ENCODE data around the gene RPS15.
A peak's percentile ranks its signal among the peaks of the same experiment; 100 is the strongest.
"Not testable (repeated sequence)": the region's sequence is repeated elsewhere in the genome, so short reads cannot be mapped to it uniquely, and the experiment has no call there.

The RPS15 gene

GRCh38 chr19:1471010-1471514 lies 32.9 kb downstream of the RPS15 start:
- no peak for DNase-seq

- no peak for DNase-seq
Observed at GRCh38 chr19:1471515-1472160, 33.4 kb downstream of the RPS15 start.

- no peak for DNase-seq
Observed at GRCh38 chr19:1472231-1473084, 34.3 kb downstream of the RPS15 start.

GRCh38 chr19:1473085-1473851 lies 35.1 kb downstream of the RPS15 start:
- DNase-seq: no peak

GRCh38 chr19:1474011-1474764 lies 36.0 kb downstream of the RPS15 start:
- DNase-seq: no peak

- no peak for DNase-seq
Observed at GRCh38 chr19:1474765-1475351, 36.7 kb downstream of the RPS15 start.

- no peak for DNase-seq
Observed at GRCh38 chr19:1475751-1476437, 37.7 kb downstream of the RPS15 start.

GRCh38 chr19:1477056-1477455 lies 38.9 kb downstream of the RPS15 start:
- DNase-seq: not testable (repeated sequence)

GRCh38 chr19:1478934-1479707 lies 40.9 kb downstream of the RPS15 start, which contains the start of gene C19orf25:
Gene C19orf25, minus strand, starts transcription at chr19:1479215. Its CDS starts 312 bp downstream, at chr19:1478903.
- peak; percentile 94 for DNase-seq

GRCh38 chr19:1481224-1481892 lies 43.2 kb downstream of the RPS15 start:
- no peak for DNase-seq

GRCh38 chr19:1481893-1482360 lies 43.7 kb downstream of the RPS15 start:
- no peak for DNase-seq

GRCh38 chr19:1482361-1483130 lies 44.4 kb downstream of the RPS15 start:
- no peak for DNase-seq

- DNase-seq: no peak
Observed at GRCh38 chr19:1483131-1483978, 45.2 kb downstream of the RPS15 start.

- no peak for DNase-seq
Observed at GRCh38 chr19:1483979-1484428, 45.8 kb downstream of the RPS15 start.

- no peak for DNase-seq
Observed at GRCh38 chr19:1486720-1487575, 48.8 kb downstream of the RPS15 start.

GRCh38 chr19:1487576-1488281 lies 49.5 kb downstream of the RPS15 start:
- DNase-seq: peak; percentile 41

All from right forelimb (tissue), 1 donor.